BJ (cell line): ENCODE data around the gene KATNIP. TPM values are rescaled to one million over a fixed set of nuclear protein-coding genes. Genes with fewer than 3 reads are reported as not detected.

Experiments
- CTCF ChIA-PET: fragments of 350-600 bp; formaldehyde crosslinking; extraction: SDS; loops from one replicate; lab custom pipeline; 2021; ENCODE audit warnings: antibody characterized with exemption, inconsistent platforms; lab: Yijun Ruan, JAX
- POLR2A ChIA-PET: fragments of 300-600 bp; sonication (Branson Sonifier 250); formaldehyde crosslinking; extraction: SDS; loops from one replicate; lab custom pipeline; 2021; ENCODE audit warnings: antibody characterized with exemption; lab: Charles Lee
- DNase-seq: peaks from one replicate; pipeline ENCODE4 v3.0.0-alpha.2; 2011; ENCODE audit warnings: low read depth
- H3K27me3 ChIP-seq: 2 replicates; pipeline ENCODE4 v1.6.0; 2011; ENCODE audit warnings: low read length; ENCODE audit not compliant: control insufficient read depth, insufficient read depth
- H3K36me3 ChIP-seq: 2 replicates; pipeline ENCODE4 v1.5.1; 2011; ENCODE audit warnings: low read length; ENCODE audit not compliant: control insufficient read depth, insufficient read depth
- H3K4me3 ChIP-seq: 2 replicates; pipeline ENCODE4 v1.5.1; 2011; ENCODE audit warnings: low read depth, mild to moderate bottlenecking, control low read depth, low read length
- CTCF ChIP-seq: IDR thresholded peaks from 2 replicates; pipeline ENCODE4 v1.5.1; 2011; ENCODE audit warnings: low read depth, mild to moderate bottlenecking, control low read depth, inconsistent platforms, low read length, moderate library complexity; ENCODE audit not compliant: insufficient read depth
- polyA plus RNA-seq: library from polyadenylated mRNA; depleted of rRNA; stranded (reverse); fragments of >200 nt; gene quantifications from 2 replicates; pipeline ENCODE4 v1.2.3, GENCODE V29; 2011; rRNA removed

Gene KATNIP
- polyA plus RNA-seq, 1 experiment: 18.8 TPM

DNA sequence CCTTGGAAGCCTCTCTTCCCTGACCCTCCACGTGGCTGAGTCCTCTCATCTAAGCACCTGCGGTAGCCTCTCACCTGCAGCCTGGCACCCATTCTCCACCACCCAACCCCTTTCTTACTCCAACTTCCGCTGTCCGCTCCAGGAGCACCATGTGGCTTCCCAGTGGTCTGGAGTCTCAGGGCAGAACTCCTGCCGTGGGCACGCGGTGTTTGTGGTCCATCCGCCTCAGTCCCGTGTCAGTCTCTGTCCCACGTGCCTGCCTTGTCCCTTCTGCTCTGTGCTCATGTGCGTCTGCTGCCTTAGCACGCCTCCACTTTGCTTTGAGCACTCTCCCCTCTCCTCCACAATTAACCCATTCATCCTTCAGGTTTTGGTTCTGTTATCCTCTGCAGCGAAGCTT, 49.7 kb downstream of the KATNIP start:
- CTCF ChIA-PET: no interaction called here

More for the DNA sequence above, 49.7 kb downstream of the KATNIP start:
- no peak for TF ChIP-seq CTCF
- POLR2A ChIA-PET: no interaction called here
- H3K4me3 ChIP-seq: no peak overlapping the region
- no peaks in the 10 kb centered on the region; the same call in 1 of the 2 replicates for H3K36me3 ChIP-seq
- no peak for DNase-seq
- no peaks in the 10 kb centered on the region for H3K27me3 ChIP-seq

Other genes with a start within 250 kb of the KATNIP start
- 17.3 and 25.4 TPM in 2 replicates for gene IL4R, start 236.2 kb upstream of the KATNIP start, polyA plus RNA-seq
- 0.33 and 0.58 TPM in 2 replicates for gene IL21R, start 148.0 kb upstream of the KATNIP start, polyA plus RNA-seq
- 22.8 and 35.8 TPM in 2 replicates for gene GTF3C1, start 231 bp upstream of the KATNIP start, polyA plus RNA-seq